Measurements from ENCODE around the gene PTF1A. TPM values are rescaled to one million over a fixed set of nuclear protein-coding genes. Genes with fewer than 3 reads are reported as not detected.

PTF1A gene
- polyA plus RNA-seq, 1 of the 3 experiments (the other 2 are of a cell fraction): not detected

DNA sequence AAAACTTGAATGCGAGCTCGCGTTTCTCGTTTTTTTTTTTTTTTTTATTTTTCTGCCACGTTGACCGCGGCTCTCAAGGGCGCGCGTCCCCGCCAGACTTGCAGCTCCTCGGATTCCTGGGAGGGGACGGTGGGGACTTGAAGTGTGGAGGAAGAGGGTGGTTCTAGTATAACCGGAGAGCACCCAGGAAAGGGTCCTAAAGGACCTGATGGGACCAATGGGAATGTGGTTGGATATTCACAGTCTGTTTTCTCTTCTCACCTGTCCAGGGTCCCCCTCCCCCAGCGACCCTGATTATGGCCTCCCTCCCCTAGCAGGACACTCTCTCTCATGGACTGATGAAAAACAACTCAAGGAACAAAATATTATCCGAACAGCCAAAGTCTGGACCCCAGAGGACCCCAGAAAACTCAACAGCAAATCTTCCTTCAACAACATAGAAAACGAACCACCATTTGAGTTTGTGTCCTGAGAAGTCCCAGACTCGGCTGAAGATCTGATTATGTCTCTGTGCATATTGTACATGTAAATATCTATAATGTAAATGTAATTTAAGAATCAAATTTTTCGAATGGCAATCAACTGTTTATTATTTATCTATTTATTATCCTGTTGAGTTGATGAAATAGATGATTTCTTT, 1.4 kb downstream of the PTF1A start (continued):
- TF ChIP-seq EZH2phosphoT487 (IDR thresholded peaks at IDR 0.05; ENCODE audit: borderline replicate concordance, low read depth): no peak

DNA sequence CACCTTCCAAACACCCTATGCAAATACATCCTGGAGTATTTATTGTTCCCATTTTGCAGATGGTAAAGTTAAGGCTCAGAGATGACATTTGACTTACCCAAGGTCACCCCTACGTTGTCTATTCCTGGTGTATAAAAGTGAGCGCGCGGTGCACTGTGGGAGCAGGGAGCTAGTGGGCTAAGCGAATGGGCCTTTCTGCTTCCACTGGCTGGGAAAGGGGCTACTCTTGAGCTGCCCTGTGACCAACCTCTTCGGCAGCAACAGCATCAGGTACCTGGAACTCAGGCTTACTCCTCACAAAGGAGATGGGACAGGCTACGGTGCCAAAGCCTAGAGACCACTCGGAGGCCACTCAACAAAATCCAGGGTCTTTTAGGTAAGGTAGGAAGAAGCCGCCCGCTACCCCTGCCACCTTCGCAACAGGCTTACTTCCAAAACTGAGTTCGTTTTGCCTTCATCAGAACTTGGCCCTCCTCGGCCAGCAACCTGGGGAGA, 2.4 kb downstream of the PTF1A start:
- Histone ChIP-seq H3K9ac (no peak overlapping the region), H3K4me2 (no peak overlapping the region), H4K20me1 (ENCODE audit: insufficient read depth) (no peaks in the 10 kb centered on the region), H3F3A (replicated peaks; ENCODE audit: insufficient read depth) (no peaks in the 10 kb centered on the region), H3K27me3 (ENCODE audit: insufficient read depth) (peaks cover 51% of the 10 kb centered on the region), H3K4me1 (ENCODE audit: control insufficient read depth in 1 of 2, insufficient read depth in 2 of 2, low read depth in 1 of 2, low read length in 1 of 2) (no peaks in the 10 kb centered on the region; a peak in 1 of 4 replicates), H3K79me2 (ENCODE audit: insufficient read depth) (no peaks in the 10 kb centered on the region), H3K36me3 (replicated peaks in 1 of 2; ENCODE audit: control insufficient read depth in 1 of 2, insufficient read depth in 2 of 2, low read length in 1 of 2) (no peaks in the 10 kb centered on the region), H3K9me3 (no peaks in the 10 kb centered on the region), H3K27ac (ENCODE audit: low read depth in 2 of 2, low read length in 1 of 2) (no peak overlapping the region), H3K4me3 (ENCODE audit: low read depth in 2 of 2, low read length in 1 of 2) (no peak overlapping the region), H3K9me2 (no peaks in the 10 kb centered on the region), H2AFZ (ENCODE audit: low read depth) (no peak overlapping the region)
- ChIA-PET POLR2A (no interaction called here), CTCF (interaction anchor here (1.0 kb wide), 1 partner anchor 36 kb away, joined by 3 read pairs; no protein-coding TSS in a partner anchor)
- WGBS (ENCODE audit: low lambda C conversion rate): 32% methylated on average over 13 of the region's 13 CpGs
- TF ChIP-seq ELF1 (IDR thresholded peaks at IDR 0.05) (no peak), EP300 (IDR thresholded peaks at IDR 0.05; ENCODE audit: borderline replicate concordance in 1 of 2, low read depth in 1 of 2, low read length in 1 of 2) (no peak), RXRA (IDR thresholded peaks at IDR 0.05; ENCODE audit: borderline replicate concordance, low read depth) (no peak), NFIC (IDR thresholded peaks at IDR 0.05; ENCODE audit: borderline replicate concordance) (no peak), SMC3 (IDR thresholded peaks at IDR 0.05; ENCODE audit: low read depth, low read length) (no peak), FOXJ3 (CRISPR knock-in tag; IDR thresholded peaks at IDR 0.05) (no peak), SIN3A (IDR thresholded peaks at IDR 0.05; ENCODE audit: borderline replicate concordance, low read depth, low read length) (no peak), NRF1 (IDR thresholded peaks at IDR 0.05; ENCODE audit: low read depth, low read length) (no peak)
- TF ChIP-seq, protein P1, sequence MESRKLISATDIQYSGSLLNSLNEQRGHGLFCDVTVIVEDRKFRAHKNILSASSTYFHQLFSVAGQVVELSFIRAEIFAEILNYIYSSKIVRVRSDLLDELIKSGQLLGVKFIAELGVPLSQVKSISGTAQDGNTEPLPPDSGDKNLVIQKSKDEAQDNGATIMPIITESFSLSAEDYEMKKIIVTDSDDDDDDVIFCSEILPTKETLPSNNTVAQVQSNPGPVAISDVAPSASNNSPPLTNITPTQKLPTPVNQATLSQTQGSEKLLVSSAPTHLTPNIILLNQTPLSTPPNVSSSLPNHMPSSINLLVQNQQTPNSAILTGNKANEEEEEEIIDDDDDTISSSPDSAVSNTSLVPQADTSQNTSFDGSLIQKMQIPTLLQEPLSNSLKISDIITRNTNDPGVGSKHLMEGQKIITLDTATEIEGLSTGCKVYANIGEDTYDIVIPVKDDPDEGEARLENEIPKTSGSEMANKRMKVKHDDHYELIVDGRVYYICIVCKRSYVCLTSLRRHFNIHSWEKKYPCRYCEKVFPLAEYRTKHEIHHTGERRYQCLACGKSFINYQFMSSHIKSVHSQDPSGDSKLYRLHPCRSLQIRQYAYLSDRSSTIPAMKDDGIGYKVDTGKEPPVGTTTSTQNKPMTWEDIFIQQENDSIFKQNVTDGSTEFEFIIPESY (IDR thresholded peaks at IDR 0.05; ENCODE audit: borderline replicate concordance, low read depth): no peak
- TF ChIP-seq, protein P2, sequence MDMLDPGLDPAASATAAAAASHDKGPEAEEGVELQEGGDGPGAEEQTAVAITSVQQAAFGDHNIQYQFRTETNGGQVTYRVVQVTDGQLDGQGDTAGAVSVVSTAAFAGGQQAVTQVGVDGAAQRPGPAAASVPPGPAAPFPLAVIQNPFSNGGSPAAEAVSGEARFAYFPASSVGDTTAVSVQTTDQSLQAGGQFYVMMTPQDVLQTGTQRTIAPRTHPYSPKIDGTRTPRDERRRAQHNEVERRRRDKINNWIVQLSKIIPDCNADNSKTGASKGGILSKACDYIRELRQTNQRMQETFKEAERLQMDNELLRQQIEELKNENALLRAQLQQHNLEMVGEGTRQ (IDR thresholded peaks at IDR 0.05; ENCODE audit: borderline replicate concordance, low read depth, low read length): no peak
- TF ChIP-seq, protein P3, sequence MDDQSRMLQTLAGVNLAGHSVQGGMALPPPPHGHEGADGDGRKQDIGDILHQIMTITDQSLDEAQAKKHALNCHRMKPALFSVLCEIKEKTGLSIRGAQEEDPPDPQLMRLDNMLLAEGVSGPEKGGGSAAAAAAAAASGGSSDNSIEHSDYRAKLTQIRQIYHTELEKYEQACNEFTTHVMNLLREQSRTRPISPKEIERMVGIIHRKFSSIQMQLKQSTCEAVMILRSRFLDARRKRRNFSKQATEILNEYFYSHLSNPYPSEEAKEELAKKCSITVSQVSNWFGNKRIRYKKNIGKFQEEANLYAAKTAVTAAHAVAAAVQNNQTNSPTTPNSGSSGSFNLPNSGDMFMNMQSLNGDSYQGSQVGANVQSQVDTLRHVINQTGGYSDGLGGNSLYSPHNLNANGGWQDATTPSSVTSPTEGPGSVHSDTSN (IDR thresholded peaks at IDR 0.05): no peak
- no peak for DNase-seq
